Suppressor macrophage treated with lipopolysaccharide for 1 hour (primary cell): Measurements from ENCODE around the gene COL15A1.
A peak's percentile ranks its signal among the peaks of the same experiment; 100 is the strongest.

Experiments used
- DNase-seq, 3 donors: peaks; one replicate each; pipeline ENCODE4 v3.0.0-alpha.2; 2020 to 2022

COL15A1 gene

DNA sequence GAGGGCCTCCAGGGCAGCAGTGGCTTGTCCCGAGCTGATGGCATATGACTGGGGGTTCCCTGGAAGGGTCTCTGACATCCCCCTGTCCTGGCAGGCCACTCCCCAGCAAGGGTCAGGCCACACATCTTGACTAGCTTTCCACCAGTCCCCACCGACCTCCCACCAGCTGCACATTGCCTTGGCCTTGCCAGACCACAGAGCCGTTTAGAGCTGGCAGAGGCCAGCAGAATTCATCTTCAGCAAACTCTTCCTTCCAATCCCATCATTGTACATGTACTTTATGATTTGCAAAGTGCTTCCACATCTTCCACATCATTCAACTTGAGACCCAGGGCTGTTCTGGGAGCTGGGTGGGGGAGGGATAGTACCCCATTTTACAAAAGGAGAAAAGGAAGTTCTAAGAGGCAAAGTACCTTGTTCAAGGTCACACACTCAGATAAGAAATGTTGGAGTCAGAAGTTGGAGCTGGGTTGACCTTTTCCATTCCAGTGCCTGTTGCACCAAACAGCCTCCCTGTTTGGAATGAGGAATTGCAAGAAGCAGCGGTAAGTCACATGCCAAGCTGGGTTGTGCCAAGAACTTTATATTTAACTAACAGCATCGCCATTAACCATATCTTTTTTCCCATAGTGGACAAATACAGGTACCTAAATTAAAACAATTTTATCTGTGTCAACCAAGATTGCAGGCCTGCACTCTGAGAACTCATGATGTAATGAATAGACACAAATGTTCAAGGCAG, 25.8 kb upstream of the COL15A1 start:
- no peak for DNase-seq

DNA sequence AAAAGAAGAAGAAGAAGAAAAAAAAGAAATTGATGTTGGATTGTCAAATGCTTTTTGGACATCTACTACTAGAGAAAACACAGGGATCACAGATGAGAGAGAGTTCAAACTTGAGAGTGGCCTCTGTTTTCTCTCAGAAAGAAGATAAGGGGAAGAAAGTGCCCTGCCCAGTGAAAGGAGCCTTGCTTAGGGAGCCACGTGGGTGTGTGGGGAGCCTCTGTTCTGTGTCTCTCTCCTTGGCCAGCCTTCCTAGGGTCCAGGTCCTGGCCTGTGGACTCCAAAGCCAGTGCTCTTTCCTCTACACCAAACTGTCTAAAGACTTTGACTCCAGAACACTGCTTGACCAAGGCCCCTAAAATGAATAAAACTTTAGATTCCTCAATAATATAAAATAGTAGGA, 22.0 kb upstream of the COL15A1 start:
- no peak for DNase-seq

DNA sequence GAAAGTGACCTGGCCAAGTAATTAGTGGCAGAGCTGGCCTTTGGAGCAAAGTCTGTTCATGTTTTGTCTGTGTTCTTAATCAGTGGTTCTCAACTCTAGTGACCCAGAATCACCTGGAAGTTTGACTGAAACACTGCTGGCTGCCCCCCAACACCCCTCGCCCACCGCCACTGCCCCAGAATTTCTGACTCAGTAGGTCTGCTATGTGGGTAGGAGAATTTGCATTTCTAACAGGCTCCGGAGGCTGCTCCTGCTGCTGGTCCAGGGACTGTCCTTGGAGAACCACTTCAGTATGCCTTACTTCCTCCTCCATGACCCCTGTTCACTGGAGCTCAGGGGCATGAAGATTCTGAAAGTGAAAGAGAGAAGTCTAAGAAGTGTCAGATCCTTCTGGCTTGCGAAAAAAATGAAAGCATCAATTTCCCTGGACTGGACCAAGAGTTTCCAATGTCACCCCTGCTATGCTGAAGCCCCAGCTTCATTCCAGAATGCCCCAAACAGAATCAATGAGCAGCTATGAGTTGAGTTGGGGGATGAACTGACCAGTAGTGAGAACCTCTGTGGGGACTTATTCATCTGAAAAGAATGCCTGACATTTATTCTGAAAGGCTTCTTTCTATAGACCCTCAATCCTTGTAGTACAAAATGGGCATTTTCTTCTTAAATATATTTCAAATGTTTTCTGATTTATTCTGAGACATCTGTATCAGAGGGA, 20.8 kb upstream of the COL15A1 start:
- peak; percentile 70 to 74 (median 71) for DNase-seq

DNA sequence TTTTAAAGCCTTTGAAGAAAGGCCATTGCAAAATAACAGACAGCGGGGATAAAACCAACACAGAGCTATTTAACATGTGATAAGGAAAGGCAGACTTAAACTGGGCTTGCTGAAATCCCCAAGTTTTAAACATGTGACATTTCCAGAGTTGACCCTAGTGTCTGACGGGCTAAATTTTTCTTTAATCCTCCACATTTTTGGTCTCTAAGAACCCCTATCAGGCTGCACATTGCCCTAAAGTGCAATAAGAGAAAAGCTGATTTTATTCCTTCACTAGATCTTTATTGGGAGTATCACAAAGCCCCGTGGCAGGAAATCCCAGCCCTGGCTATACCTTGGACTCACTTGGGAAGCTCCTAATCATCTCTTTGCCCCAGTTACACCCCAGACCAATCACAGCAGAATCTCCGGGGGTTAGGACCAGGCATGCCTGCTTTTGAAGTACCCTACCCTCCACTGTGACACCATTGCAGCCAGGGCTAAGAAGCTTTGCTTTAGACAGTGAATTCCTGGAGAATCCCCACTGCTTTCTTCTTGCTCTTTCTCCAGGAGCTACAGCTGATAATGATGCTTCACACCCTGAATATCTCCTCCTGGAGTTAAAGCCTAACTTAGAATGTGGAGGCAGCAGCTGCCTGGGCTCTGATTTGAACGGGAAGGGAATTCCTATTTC, 20.1 kb upstream of the COL15A1 start:
- no peak for DNase-seq

DNA sequence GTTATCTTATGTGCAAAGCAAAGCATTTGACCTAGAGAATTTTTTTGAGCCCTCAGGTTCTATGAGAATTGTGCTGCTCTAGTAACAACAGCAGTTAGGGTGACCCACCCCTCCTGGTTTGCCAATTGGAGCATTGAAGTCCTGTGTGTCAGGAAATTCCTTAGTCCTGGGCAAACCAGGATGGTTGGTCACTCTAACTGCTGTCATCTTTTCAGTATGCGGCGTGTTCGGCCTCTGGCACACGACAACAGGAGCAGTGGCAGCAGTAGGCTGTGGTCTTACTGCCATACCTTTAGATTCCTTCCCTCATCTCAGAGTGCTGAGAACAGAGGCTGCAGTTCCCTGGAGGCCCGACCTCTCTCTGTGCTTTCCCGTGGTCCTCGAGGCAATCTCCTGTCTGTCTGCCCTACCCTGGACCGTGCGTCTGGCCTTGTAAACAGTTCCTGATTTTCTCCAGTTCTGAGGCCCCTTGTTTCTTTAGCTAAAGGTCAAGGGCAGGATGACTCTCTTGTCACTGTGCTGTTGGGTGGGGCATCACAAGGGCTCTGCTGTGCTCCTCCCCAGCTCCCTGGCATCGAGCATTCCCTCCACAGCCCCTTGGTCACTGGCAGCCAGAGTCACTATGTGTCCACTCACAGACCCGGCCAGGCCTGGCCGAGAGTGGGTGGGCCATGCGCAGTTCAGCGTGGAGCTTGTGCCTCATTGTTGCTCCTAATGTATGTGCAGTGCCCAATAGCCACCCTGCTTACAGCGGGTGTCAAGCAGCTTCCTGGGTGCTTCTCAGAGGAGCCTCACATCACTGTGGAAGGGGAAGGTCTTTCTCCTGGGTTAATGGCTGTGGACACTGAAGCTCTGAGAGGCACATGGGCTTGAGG, 18.5 kb upstream of the COL15A1 start:
- DNase-seq: no peak

DNA sequence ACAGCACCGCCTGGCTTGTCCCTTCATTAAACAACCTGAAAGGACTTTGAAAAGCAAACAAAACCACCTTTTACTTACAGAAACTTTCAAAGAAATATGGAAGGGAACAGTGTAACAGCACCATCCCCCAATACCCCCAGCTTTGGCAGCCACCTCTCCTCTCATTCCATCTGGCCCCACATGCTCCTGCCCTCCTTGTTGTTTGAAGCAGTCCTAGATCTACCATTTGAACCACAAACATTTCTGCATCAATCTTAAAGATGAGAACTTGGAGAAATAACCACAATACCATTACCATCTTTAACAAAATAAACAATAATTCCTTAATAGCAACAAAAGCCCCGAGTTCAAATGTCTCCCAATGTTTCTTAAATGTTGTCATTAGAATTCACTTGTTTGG, 17.8 kb upstream of the COL15A1 start:
- DNase-seq: no peak

DNA sequence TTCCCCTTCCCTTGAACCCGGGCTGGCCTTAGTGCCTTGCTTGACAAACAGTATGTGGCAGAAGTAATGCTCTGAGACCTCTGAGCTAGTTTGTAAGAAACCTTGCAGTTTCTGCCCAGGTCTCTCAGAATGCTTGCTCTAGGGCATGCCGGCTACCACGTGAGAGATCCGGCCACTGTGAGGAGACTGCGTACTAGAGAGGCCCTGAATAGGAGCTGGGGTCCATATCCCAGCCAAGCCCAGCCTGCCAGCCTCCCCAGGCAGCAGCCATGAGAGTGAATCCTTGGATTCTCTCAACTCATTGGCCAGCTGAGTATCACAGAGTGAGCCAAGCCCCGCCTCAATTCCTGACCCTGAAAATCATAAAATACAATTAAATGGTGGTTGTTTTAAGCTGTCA, 16.0 kb upstream of the COL15A1 start:
- no peak for DNase-seq

DNA sequence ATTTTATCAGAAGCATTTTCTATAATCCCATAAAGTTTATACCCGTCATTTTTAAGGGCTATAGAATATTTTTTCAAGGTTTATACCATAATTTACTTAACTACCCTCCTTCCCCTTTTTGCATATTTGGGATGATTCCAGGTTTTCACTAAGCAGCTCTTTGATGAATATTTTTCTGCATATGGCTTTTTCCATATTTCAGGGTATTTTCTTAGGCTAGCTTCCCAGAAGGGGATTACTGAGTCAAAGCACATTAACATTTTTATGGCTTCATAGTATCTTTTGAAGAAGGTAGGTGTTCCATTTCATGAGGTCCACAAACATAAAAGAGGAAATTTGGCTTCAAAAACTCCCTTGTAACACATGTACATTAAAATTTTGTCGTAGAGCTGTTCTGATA, 14.6 kb upstream of the COL15A1 start:
- DNase-seq: no peak

DNA sequence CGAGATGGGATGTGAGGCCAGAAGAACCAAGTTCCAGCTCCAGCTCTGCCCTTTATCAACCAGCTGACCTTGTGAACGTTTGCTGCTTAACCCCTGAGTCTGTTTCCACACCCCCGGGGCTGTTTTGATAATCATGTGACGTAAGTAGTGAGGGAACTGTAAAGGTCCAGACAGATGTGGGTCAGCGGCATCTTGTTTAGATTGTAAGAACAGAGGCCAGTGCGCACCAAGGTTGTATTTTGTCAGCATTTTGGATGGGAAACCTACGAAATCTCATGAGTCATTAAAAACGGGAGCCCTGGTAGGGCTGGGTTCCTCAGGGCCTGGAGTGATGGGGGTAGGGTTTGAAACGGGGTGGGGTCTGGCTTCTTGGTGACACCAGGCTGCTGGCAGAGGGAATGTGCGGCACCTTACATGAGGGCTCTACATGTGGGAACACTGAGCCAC, 13.8 kb upstream of the COL15A1 start:
- DNase-seq: no peak

DNA sequence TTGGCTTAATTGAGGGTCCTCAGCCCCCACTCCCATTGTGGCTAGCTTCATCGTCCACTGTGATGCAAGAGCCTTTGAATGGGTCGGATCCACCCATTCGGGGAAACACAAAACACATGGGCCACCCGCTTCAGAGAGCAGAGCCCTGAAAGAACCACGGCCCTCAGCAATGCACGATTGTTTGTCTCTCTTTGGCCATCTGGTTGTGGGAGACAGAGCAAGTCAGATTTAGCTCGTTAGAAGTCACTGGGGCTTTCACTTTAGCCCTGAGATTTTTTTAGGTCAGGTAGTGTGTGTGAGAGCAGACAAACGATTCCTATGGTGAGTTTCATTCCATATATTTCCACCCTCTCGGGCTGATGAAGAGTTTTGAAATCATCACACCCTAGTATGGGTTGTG, 12.9 kb upstream of the COL15A1 start:
- no peak for DNase-seq

DNA sequence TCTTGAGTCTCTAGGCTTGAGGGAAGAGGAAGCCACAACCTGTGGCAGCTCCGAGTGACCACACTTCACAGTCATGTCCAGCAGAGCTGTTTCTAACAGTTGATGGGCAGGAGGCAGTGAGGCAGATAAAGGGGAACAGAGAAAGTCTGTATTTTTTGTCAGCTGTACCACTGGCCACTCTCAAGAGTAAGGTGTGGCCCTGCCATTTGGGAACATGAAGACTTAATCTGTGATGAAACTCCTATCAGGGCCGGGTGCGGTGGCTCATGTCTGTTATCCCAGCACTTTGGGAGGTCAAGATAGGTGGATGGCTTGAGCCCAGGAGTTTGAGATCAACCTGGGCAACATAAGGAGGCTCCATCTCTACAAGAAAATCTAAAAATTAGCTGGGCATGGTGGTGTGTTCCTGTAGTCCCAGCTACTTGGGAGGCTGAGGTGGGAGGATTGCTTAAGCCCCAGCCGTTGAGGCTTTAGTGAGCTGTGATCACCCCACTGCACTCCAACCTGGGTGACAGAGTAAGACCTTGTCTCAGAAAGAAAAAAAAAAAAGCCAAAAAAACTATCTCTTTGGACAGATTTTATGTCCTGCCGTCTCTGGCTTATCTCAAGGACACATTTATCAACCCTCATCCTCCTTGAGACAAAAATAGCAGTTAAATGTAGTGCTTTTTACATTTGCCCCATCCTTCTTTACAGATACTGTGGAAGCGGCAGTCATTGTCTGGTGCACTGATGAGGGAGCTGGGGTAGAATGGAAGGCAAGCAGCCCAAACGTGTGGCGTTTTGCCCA, 11.9 kb upstream of the COL15A1 start:
- no peak for DNase-seq

DNA sequence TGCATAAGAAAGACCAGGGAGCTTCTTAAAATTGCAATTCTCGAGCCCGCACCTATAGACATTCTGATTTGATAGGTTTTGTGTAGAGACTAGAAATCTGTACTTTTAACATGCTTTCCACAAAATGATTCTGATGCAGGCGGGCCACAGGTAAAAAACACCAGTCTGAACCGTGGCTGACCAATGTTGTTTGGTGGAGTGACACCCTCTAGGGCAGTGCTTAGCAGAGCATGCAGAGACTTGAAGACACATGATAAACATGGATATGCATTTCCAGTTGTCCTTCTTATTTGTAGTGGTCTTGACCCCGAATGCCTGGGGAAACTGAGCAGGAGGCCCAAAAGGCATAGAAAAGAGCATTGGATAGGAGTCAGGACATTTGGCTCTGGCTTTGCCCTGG, 10.5 kb upstream of the COL15A1 start:
- no peak for DNase-seq

DNA sequence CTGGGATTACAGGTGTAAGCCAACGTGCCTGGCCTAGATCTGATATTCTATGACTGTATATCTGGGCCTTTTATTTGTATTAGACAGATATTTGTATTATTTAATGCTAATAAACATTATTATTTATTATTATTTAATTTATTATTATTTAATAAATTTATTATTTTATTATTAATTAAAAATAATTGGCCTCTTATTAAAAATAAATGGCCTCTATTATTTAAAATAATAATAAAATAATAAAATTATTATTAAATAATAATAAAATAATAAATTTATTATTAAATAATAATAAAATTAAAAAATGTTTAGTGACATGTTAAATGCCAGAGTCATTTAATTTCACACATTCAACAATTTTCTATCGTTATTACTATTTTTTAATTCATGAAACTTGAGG, 9.8 kb upstream of the COL15A1 start:
- DNase-seq: no peak

DNA sequence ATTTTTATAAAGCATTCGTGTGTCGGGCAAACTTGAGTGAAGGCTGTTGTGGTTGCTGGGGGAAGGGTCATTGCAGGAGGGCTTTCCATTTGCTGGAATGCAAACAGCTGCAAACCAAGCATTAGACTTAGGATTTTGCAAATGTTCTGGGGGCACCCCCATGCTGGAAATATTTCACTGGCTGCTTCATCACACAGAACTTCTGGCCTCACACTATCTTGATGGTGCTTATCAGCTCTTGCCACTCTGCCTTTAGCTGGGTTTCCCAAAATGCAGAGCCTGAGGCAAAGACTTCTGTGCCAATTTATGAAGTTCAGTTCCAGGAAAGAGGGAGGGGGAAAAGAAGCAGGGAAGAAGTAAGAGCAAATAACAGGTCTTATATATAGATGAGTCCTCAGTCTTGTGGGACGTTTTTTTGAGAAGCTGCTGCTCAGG, 8.6 kb upstream of the COL15A1 start:
- no peak for DNase-seq

DNA sequence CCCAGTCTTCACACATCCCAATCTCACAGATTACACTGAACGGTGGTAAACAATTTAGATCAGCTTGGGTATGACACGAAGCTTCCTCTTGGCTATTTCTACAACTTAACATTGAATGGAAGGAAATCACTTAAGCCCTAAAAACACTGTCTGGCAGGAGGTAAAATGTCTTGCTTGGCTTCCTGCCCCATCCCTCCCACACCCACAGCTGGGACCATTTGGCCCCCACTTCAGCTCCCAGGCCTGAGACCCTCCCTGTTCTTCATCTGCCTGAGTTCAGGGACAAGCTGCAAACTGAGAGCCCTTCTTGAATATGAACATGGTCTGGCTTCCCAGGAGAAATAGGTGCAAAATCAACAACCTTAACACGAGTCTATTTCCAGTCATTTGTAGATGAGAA, 3.4 kb upstream of the COL15A1 start:
- DNase-seq: no peak

DNA sequence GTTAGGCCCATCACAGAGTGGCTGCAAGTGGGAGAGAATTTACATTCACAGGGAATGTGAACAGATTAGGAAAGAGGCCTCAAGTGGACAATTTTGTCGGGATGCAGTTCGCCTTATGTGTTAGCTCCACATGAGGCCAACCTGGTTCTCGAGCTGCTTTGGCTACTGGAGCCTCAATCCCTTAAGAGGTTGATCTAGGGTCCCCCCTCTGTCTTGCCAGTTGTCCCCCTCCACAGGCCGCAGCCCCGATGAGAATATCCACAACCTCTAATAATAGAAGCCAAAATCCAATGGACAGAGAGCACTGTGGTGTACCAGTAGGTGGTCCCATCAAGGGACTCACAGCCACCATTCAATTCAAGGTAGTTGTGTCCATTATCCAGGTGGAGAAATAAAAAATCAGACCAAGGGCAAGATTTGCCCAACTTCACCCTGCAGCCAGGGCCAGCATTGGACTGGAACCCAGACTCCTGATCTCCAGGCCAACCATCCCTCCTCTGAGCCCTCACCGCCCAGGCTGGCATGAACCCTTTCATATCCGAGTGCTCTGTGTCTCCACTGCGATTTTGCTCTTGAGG, 1.7 kb upstream of the COL15A1 start:
- no peak for DNase-seq

DNA sequence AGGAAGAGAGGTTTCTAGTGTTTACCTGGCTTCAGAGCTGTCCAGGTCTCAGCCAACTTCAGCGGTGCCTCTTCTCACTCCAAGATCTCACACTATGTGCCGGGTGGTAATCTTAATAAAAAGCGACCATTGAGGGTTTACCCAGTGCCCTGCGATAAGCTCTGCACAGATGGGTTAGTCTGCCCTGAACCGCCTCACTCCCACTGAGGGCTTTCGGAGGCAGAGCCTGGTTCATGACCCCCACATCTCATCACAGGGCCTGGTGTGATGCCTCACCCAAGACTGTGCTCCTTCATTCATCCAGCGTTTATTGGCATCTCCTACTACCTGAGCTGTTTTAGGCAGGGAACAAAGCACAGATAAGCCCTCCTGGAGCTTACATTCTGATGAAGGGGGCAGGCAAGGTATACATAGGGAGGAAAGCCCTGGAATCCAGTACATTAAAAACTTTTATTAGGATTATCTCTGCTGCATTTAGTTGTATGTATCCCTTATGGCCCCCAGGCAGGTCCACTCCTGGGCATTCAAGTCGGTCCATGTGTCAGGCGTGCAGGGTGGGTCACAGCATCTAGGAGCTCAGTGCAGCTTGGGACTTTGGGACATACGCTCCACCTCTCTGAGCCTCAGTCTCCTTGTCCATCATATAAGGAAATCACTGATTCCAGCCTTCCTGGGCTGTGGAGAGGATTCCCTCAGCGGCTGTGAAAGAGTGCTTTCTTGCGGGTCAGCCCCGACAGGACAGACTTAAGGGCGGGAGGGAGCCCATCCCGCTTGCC, 613 bp upstream of the COL15A1 start:
- DNase-seq: no peak

DNA sequence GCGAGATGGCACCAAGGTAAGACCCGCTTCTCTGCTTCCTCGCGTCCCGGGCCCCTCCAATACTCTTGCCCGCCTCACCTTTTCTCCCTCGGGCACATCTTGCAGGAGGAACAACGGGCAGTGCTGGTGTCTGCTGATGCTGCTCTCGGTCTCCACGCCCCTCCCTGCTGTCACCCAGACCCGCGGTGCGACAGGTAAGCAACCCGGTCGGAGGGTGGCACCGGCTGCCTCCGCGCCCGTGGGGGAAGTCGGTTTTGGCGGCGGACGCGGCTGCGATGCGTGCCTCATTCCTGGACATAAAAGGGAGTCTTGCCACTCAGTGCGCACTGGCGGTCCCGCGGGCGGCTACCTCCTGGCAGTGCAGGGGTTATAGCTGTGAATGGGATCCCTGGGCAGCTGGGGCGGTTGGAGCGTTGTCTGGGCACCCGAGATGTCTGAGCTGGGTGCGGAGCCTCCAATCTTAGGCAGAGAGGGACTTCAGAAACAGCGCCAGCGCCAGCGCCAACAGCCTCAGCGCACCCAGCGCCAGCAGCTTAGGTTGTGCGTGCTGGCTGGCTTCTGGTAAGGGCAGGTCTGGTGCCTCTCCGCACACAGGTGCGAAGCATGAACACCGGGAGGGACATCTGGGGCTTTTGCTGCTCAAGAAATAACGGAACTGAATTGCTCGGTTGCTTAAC, 488 bp downstream of the COL15A1 start:
- DNase-seq: peak in 2 of 3 donors; percentile 16 to 25

DNA sequence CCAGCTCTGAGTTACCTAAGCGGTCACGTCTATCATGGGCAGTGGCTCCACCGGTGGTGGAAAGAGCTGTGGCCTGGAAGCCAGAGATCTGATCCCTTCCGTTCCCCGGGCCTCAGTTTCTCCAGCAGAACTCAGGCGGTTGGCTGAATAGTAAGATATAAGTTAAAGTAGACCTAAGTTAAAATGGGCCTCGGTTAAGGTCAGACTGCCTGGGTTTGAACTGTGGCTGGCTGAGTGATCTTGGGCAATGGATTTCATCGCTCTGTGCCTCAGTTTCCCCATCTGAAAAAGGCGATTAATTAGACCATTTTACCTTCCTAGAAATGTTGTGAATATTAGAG, 997 bp downstream of the COL15A1 start:
- DNase-seq: no peak

DNA sequence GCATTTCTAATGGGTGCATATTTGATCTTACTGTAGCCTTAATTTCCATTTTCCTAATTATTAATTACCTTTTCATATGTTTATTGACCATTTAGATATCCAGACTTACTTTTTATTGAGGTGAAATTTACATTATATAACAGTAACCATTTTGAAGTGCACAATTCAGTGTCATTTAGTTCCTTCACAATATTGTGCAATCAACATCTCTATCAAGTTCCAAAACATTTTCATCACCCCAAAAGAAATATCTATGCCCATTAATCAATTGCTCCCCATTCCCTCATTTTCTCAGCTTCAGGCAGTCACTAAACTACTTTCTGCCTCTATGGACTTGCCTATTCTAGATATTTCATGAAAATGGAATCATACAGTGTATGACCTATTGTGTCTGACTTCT, 5.9 kb downstream of the COL15A1 start:
- DNase-seq: no peak

DNA sequence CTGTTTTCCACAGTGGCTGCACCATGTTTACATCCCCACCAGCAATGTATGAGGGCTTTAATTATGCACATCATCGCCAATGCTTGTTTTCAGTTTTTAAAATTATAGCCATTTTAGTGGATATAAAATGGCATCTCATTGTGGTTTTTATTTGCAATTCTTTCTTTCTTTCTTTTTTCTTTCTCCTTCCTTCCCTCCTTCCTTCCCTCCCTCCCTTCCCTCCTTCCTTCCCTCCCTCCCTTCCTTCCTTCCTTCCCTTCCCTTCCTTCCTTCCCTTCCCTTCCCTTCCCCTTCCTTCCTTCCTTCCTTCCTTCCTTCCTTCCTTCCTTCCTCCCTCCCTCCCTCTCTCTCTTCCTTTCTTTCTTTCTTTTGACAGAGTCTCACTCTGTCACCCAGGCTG, 6.6 kb downstream of the COL15A1 start:
- DNase-seq: no peak
